PFSK-1 (cell line): ENCODE measurements around the gene OR13J1.

ENCODE experiments used
- POLR2AphosphoS5 ChIP-seq: IDR thresholded peaks from 2 replicates; pipeline ENCODE4 v1.6.1; 2012; ENCODE audit warnings: low read depth, mild to moderate bottlenecking, control low read depth, low read length, moderate library complexity
- SIN3A ChIP-seq: IDR thresholded peaks from 2 replicates; pipeline ENCODE4 v1.6.1; 2012; ENCODE audit warnings: mild to moderate bottlenecking, low read length, moderate library complexity, borderline replicate concordance; ENCODE audit not compliant: insufficient read depth
- TAF1 ChIP-seq: IDR thresholded peaks from 2 replicates; pipeline ENCODE4 v1.6.1; 2012; ENCODE audit warnings: low read length, control low read depth, borderline replicate concordance; ENCODE audit not compliant: insufficient read depth
- TF ChIP-seq, protein P1 (sequence below), 2 experiments: IDR thresholded peaks; 2 replicates each; pipeline versions ENCODE4 v1.6.1 to v1.8.0; 2011 to 2012; ENCODE audit warnings: low read depth in 2 of 2, low read length in 2 of 2, control low read depth in 1 of 2, inconsistent platforms in 1 of 2, mild to moderate bottlenecking in 1 of 2, moderate library complexity in 1 of 2; ENCODE audit not compliant: insufficient read depth in 1 of 2

DNA sequence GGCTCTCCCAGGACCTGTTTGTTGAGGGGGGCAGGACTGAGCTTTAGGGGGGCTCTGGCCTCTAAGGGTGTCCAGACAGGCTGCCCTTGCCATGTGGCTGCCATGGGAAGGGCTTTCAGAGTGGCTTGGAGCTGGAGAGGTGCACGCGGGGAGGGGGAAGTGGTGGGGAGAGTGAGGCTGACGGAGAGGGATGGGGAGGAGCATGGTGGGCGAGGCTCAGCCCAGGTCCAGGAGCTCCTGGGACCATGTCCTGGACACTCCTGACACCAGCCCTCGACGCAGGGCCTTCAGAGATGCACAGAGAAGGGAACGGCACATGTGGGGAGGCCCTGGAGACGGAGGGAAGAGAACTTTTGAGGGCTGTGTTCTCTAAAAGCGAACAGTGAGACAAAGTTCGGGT is 41.5 kb upstream of the OR13J1 start:
- TF ChIP-seq, protein P1, sequence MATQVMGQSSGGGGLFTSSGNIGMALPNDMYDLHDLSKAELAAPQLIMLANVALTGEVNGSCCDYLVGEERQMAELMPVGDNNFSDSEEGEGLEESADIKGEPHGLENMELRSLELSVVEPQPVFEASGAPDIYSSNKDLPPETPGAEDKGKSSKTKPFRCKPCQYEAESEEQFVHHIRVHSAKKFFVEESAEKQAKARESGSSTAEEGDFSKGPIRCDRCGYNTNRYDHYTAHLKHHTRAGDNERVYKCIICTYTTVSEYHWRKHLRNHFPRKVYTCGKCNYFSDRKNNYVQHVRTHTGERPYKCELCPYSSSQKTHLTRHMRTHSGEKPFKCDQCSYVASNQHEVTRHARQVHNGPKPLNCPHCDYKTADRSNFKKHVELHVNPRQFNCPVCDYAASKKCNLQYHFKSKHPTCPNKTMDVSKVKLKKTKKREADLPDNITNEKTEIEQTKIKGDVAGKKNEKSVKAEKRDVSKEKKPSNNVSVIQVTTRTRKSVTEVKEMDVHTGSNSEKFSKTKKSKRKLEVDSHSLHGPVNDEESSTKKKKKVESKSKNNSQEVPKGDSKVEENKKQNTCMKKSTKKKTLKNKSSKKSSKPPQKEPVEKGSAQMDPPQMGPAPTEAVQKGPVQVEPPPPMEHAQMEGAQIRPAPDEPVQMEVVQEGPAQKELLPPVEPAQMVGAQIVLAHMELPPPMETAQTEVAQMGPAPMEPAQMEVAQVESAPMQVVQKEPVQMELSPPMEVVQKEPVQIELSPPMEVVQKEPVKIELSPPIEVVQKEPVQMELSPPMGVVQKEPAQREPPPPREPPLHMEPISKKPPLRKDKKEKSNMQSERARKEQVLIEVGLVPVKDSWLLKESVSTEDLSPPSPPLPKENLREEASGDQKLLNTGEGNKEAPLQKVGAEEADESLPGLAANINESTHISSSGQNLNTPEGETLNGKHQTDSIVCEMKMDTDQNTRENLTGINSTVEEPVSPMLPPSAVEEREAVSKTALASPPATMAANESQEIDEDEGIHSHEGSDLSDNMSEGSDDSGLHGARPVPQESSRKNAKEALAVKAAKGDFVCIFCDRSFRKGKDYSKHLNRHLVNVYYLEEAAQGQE (IDR thresholded peaks at IDR 0.05; ENCODE audit: insufficient read depth in 1 of 2, low read depth in 2 of 2, low read length in 2 of 2) = no peak
- no peak for TF ChIP-seq POLR2AphosphoS5
- no peak for TF ChIP-seq TAF1
- TF ChIP-seq SIN3A = no peak
